Measurements from ENCODE around the gene CNTNAP4.

GRCh38 chr16:76228546-76229146 lies 48.6 kb upstream of the CNTNAP4 start:
- TF ChIP-seq CTCF (conservative IDR thresholded peaks at IDR 0.05; ENCODE audit: low read depth, low read length) (no peak), POLR2A (IDR thresholded peaks at IDR 0.05; ENCODE audit: low read depth, low read length) (no peak), SMC3 (IDR thresholded peaks at IDR 0.05; ENCODE audit: low read depth, low read length) (no peak), RFX5 (IDR thresholded peaks at IDR 0.05; ENCODE audit: low read depth, low read length) (no peak), MAFK (IDR thresholded peaks at IDR 0.05; ENCODE audit: low read depth, low read length) (no peak), CEBPB (IDR thresholded peaks at IDR 0.05; ENCODE audit: low read depth, low read length) (no peak), CHD1 (IDR thresholded peaks at IDR 0.05; ENCODE audit: low read depth, low read length) (no peak), NFE2L2 (IDR thresholded peaks at IDR 0.05; ENCODE audit: low read depth, low read length) (no peak), USF2 (IDR thresholded peaks at IDR 0.05; ENCODE audit: low read depth, low read length) (no peak)
